Testis (tissue), 3 donors: ENCODE results near the gene ZFAND6. TPM values are rescaled to one million over a fixed set of nuclear protein-coding genes. Genes with fewer than 3 reads are reported as not detected.

Experiments used
- DNase-seq: peaks from one replicate; pipeline ENCODE4 v3.0.0-alpha.2; 2019
- H3K27ac ChIP-seq, 2 donors: fragments of 200-600 bp; sonication (generic); one replicate each; pipeline ENCODE4 v1.5.1; 2019
- H3K27me3 ChIP-seq: fragments of 200-600 bp; sonication (generic); one replicate; pipeline ENCODE4 v1.5.1; 2019
- H3K36me3 ChIP-seq: fragments of 200-600 bp; sonication (generic); one replicate; pipeline ENCODE4 v1.5.1; 2017; ENCODE audit warnings: low read depth; ENCODE audit errors: missing control alignments
- H3K4me1 ChIP-seq: fragments of 200-600 bp; sonication (generic); one replicate; pipeline ENCODE4 v1.5.1; 2019
- H3K4me3 ChIP-seq, 2 donors: fragments of 200-600 bp; sonication (generic); one replicate each; pipeline ENCODE4 v1.5.1; 2017 to 2019
- H3K9me3 ChIP-seq: fragments of 200-600 bp; sonication (generic); one replicate; pipeline ENCODE4 v1.5.1; 2017
- CTCF ChIP-seq, 3 experiments: fragments of 450-650 bp in 2 of 3; fragments of 200-600 bp in 1 of 3; sonication (generic) in 1 of 3; IDR thresholded peaks; one replicate each; pipeline ENCODE4 v1.5.1; 2016 to 2019; ENCODE audit warnings: antibody characterized with exemption in 3 of 3, mild to moderate bottlenecking in 2 of 3, moderate library complexity in 1 of 3
- POLR2A ChIP-seq: fragments of 450-650 bp; IDR thresholded peaks from one replicate; pipeline ENCODE4 v1.6.1; 2017; ENCODE audit warnings: antibody characterized with exemption, mild to moderate bottlenecking, moderate library complexity
- WGBS, 2 donors: methylation state at CpG; one replicate each; pipeline ENCODE4 v1.1.5; 2018; 5-methylcytosine and 5-hydroxymethylcytosine counted together
- intact Hi-C: fragments of 100-400 bp; cut with DNase I; formaldehyde crosslinking; loops from one replicate; pipeline ENCODE4 v1.15.1; 2023; ENCODE audit warnings: low total_unique reads
- polyA plus RNA-seq: library from polyadenylated mRNA; stranded (reverse); fragments of 350-450 nt; fragmentation: Illumina TruSeq; extraction: RNeasy Lipid Tissue Mini Kit (QIAGEN cat#74804); gene quantifications from one replicate; pipeline ENCODE4 v1.2.3, GENCODE V29; 2014; ENCODE audit warnings: low read depth, low replicate concordance; ENCODE audit not compliant: insufficient read depth
- total RNA-seq, 2 donors: library from RNA; depleted of rRNA; stranded (reverse); fragments of >200 nt; gene quantifications; one replicate each; pipeline ENCODE4 v1.2.3, GENCODE V29; 2016

Gene ZFAND6
- total and polyA plus RNA-seq, 3 donors from 2014 or later: 220 to 255 (median 251) TPM

GRCh38 chr15:80081390-80081789, 21.9 kb downstream of the ZFAND6 start:
- DNase-seq: no peak
- intact Hi-C loops: no loop called here
- H3K4me3 ChIP-seq: no peak overlapping the region
- H3K9me3 ChIP-seq: no peaks in the 10 kb centered on the region
- no peak overlapping the region for H3K27ac ChIP-seq
- no peaks in the 10 kb centered on the region for H3K27me3 ChIP-seq
- 70 to 85% methylated on average over 2 of the region's 2 CpGs for WGBS, 2 donors
- TF ChIP-seq POLR2A (no peak), CTCF (IDR thresholded peaks at IDR 0.05) (no peak)
- no peaks in the 10 kb centered on the region for H3K4me1 ChIP-seq
- peaks cover 4% of the 10 kb centered on the region for H3K36me3 ChIP-seq

GRCh38 chr15:80087104-80087503, 27.6 kb downstream of the ZFAND6 start:
- H3K4me3 ChIP-seq: no peak overlapping the region
- H3K9me3 ChIP-seq: no peaks in the 10 kb centered on the region
- H3K36me3 ChIP-seq: no peaks in the 10 kb centered on the region
- WGBS, 2 donors: 51 to 58% methylated on average over 5 of the region's 5 CpGs
- H3K4me1 ChIP-seq: no peaks in the 10 kb centered on the region
- TF ChIP-seq POLR2A: no peak
- no peak for TF ChIP-seq CTCF (IDR thresholded peaks at IDR 0.05)
- intact Hi-C loops: no loop called here
- H3K27ac ChIP-seq: no peak overlapping the region
- no peak for DNase-seq
- no peaks in the 10 kb centered on the region for H3K27me3 ChIP-seq

DNA sequence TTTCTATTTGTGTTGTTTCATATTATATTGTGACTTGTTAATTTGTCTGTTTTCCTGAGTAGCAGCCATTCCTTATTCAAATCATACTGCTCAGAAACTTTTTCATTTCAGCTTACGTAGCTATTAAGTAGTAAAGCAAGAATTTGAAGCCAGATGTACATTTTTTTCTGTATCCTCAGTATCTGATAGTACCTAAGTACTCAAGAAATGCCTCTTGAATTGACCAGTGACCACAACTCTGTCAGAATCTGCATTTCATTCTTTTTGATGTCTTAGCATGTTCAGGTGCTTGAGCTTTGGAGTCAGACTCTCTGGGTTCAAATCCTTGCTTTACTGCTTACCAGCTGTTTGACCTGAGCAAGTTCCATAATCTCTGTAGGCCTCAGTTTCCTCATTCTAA, 30.6 kb downstream of the ZFAND6 start:
- Histone ChIP-seq H3K9me3 (no peaks in the 10 kb centered on the region), H3K36me3 (no peaks in the 10 kb centered on the region), H3K4me3 (no peak overlapping the region), H3K27me3 (no peaks in the 10 kb centered on the region), H3K4me1 (peaks cover 13% of the 10 kb centered on the region), H3K27ac (no peak overlapping the region)
- WGBS, 2 donors: 95 to 100% methylated on average over 1 of the region's 1 CpG
- TF ChIP-seq POLR2A (no peak), CTCF (IDR thresholded peaks at IDR 0.05) (no peak)
- intact Hi-C loops: no loop called here
- no peak for DNase-seq

GRCh38 chr15:80090879-80091503, 31.5 kb downstream of the ZFAND6 start:
- peaks cover 15% of the 10 kb centered on the region for H3K4me1 ChIP-seq
- H3K9me3 ChIP-seq: no peaks in the 10 kb centered on the region
- DNase-seq: no peak
- no peak overlapping the region for H3K27ac ChIP-seq
- intact Hi-C loops: no loop called here
- WGBS, 2 donors: 73 to 77% methylated on average over 7 of the region's 7 CpGs
- no peaks in the 10 kb centered on the region for H3K36me3 ChIP-seq
- no peaks in the 10 kb centered on the region for H3K27me3 ChIP-seq
- TF ChIP-seq CTCF (IDR thresholded peaks at IDR 0.05): peak in 1 of 3 experiments; percentile 26
- TF ChIP-seq POLR2A: no peak
- H3K4me3 ChIP-seq: no peak overlapping the region

DNA sequence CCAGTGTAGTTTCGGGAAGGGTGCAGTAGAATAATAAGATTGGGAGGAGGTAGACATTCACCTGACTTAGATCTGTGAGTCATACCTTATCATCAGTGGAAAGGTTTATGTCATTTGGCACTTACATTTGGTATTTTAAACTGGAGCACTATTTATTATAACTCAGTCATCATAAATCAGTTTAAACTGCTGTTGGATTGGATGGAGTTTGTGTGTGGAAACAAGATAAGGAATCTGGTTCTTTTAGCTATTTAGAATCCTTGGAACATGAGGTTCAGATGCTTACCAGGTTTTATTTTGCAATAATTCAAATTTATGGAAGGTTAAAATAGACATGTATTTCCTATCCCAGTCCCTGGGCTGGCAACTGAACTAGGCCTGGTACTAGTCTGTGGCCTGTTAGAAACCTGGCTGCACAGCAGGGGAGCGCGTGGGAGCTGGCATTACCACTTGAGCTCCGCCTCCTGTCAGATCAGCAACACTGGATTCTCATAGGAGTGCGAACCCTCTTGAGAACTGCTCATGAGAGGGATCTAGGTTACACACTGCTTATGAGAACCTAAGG, 34.5 kb downstream of the ZFAND6 start:
- intact Hi-C loops: no loop called here
- no peak for TF ChIP-seq CTCF (IDR thresholded peaks at IDR 0.05)
- no peak for TF ChIP-seq POLR2A
- Histone ChIP-seq H3K27ac (peak overlapping the region; percentile 18 to 46), H3K4me3 (no peak overlapping the region), H3K36me3 (no peaks in the 10 kb centered on the region), H3K27me3 (no peaks in the 10 kb centered on the region), H3K4me1 (peaks cover 15% of the 10 kb centered on the region), H3K9me3 (no peaks in the 10 kb centered on the region)
- DNase-seq: peak; percentile 62
- WGBS, 2 donors: 59 to 70% methylated on average over 5 of the region's 5 CpGs
